PC-9 (cell line): ENCODE measurements around the gene TRMT1.

Source experiments
- EZH2 ChIP-seq: fragments of 200-600 bp; sonication (generic); IDR thresholded peaks from 2 replicates; pipeline ENCODE4 v1.8.0; 2017; ENCODE audit warnings: antibody characterized with exemption, low read depth
- TF ChIP-seq, protein P1 (sequence below): fragments of 200-600 bp; sonication (generic); conservative IDR thresholded peaks from 2 replicates; pipeline ENCODE4 v1.6.1; 2017; ENCODE audit warnings: mixed run types, antibody characterized with exemption, mild to moderate bottlenecking, moderate library complexity

GRCh38 chr19:13060964-13061927 is 55.3 kb downstream of the TRMT1 start:
- TF ChIP-seq, protein P1, sequence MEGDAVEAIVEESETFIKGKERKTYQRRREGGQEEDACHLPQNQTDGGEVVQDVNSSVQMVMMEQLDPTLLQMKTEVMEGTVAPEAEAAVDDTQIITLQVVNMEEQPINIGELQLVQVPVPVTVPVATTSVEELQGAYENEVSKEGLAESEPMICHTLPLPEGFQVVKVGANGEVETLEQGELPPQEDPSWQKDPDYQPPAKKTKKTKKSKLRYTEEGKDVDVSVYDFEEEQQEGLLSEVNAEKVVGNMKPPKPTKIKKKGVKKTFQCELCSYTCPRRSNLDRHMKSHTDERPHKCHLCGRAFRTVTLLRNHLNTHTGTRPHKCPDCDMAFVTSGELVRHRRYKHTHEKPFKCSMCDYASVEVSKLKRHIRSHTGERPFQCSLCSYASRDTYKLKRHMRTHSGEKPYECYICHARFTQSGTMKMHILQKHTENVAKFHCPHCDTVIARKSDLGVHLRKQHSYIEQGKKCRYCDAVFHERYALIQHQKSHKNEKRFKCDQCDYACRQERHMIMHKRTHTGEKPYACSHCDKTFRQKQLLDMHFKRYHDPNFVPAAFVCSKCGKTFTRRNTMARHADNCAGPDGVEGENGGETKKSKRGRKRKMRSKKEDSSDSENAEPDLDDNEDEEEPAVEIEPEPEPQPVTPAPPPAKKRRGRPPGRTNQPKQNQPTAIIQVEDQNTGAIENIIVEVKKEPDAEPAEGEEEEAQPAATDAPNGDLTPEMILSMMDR: peak; percentile 97
- TF ChIP-seq EZH2: no peak
